H1 (cell line): ENCODE data around the gene BCL2L11.

Experiments
- CTCF ChIP-seq, 3 experiments: IDR thresholded peaks; 1 replicate in 2 of 3; 2 replicates in 1 of 3; pipeline versions ENCODE4 v1.5.1 to v1.6.1; 2011; ENCODE audit warnings: low read length in 3 of 3, mild to moderate bottlenecking in 3 of 3, inconsistent platforms in 2 of 3, low read depth in 1 of 3, moderate library complexity in 1 of 3; ENCODE audit not compliant: insufficient read depth in 1 of 3; ENCODE audit errors: control extremely low read depth in 1 of 3
- EP300 ChIP-seq, 2 experiments: IDR thresholded peaks; 1 replicate in 1 of 2; 2 replicates in 1 of 2; pipeline ENCODE4 v1.6.1; 2011 to 2012; ENCODE audit warnings: low read depth in 2 of 2, low read length in 2 of 2, mild to moderate bottlenecking in 2 of 2, borderline replicate concordance in 1 of 2, inconsistent platforms in 1 of 2, moderate library complexity in 1 of 2
- EZH2 ChIP-seq: fragments of 200-600 bp; sonication (generic); IDR thresholded peaks from 2 replicates; pipeline ENCODE4 v1.7.1; 2012; ENCODE audit warnings: low read depth, mild to moderate bottlenecking, moderate library complexity, low read length, inconsistent platforms; ENCODE audit not compliant: severe bottlenecking
- GABPA ChIP-seq: IDR thresholded peaks from 2 replicates; pipeline ENCODE4 v1.6.1; 2011; ENCODE audit warnings: mild to moderate bottlenecking, low read length, moderate library complexity, borderline replicate concordance; ENCODE audit not compliant: insufficient read depth
- JUN ChIP-seq: IDR thresholded peaks from 2 replicates; pipeline ENCODE4 v1.6.1; 2011; ENCODE audit warnings: low read depth, mild to moderate bottlenecking, improper control_type of control experiment, low read length
- JUND ChIP-seq: IDR thresholded peaks from 2 replicates; pipeline ENCODE4 v1.6.1; 2011; ENCODE audit warnings: mild to moderate bottlenecking, improper control_type of control experiment, low read length
- KDM1A ChIP-seq: fragments of 200-600, 300-600 bp; sonication (generic); IDR thresholded peaks from 2 replicates; pipeline ENCODE4 v1.7.1; 2016; ENCODE audit warnings: mild to moderate bottlenecking, low read length, borderline replicate concordance
- KDM4A ChIP-seq: IDR thresholded peaks from one replicate; pipeline ENCODE4 v1.7.1; 2012; ENCODE audit warnings: low read depth, mild to moderate bottlenecking, moderate library complexity, low read length, inconsistent platforms; ENCODE audit not compliant: severe bottlenecking
- PHF8 ChIP-seq: fragments of 200-600 bp; sonication (generic); conservative IDR thresholded peaks from 2 replicates; pipeline ENCODE4 v1.7.1; 2012; ENCODE audit warnings: low read depth, mild to moderate bottlenecking, inconsistent platforms, low read length, moderate library complexity
- POLR2A ChIP-seq, 2 experiments: IDR thresholded peaks; 1 replicate in 1 of 2; 2 replicates in 1 of 2; pipeline ENCODE4 v1.6.1; 2011; ENCODE audit warnings: low read depth in 2 of 2, low read length in 2 of 2, mild to moderate bottlenecking in 2 of 2; ENCODE audit errors: control extremely low read depth in 1 of 2
- POLR2AphosphoS5 ChIP-seq: IDR thresholded peaks from 2 replicates; pipeline ENCODE4 v1.6.1; 2011; ENCODE audit warnings: low read depth, low read length
- SIX5 ChIP-seq: IDR thresholded peaks from 2 replicates; pipeline ENCODE4 v1.6.1; 2011; ENCODE audit warnings: mild to moderate bottlenecking, low read depth, low read length
- SP4 ChIP-seq: IDR thresholded peaks from 2 replicates; pipeline ENCODE4 v1.6.1; 2012; ENCODE audit warnings: low read length, inconsistent platforms
- SRF ChIP-seq: IDR thresholded peaks from 2 replicates; pipeline ENCODE4 v1.6.1; 2011; ENCODE audit warnings: mild to moderate bottlenecking, low read depth, low read length, moderate library complexity

- TF ChIP-seq GABPA = no peak
- TF ChIP-seq KDM1A = no peak
- TF ChIP-seq CTCF (IDR thresholded peaks at IDR 0.05; ENCODE audit: control extremely low read depth in 1 of 3, insufficient read depth in 1 of 3, low read depth in 1 of 3, low read length in 3 of 3) = no peak
- TF ChIP-seq POLR2A (IDR thresholded peaks at IDR 0.05; ENCODE audit: control extremely low read depth in 1 of 2, low read depth in 2 of 2, low read length in 2 of 2) = no peak
- no peak for TF ChIP-seq EP300 (IDR thresholded peaks at IDR 0.05; ENCODE audit: borderline replicate concordance in 1 of 2, low read depth in 2 of 2, low read length in 2 of 2)
- TF ChIP-seq EZH2 = no peak
- no peak for TF ChIP-seq KDM4A
- TF ChIP-seq PHF8 = no peak
- no peak for TF ChIP-seq SRF
- TF ChIP-seq POLR2AphosphoS5 = no peak
- no peak for TF ChIP-seq SIX5
- TF ChIP-seq SP4 = no peak
- TF ChIP-seq JUND = no peak
- TF ChIP-seq JUN = no peak
Measured at GRCh38 chr2:111138839-111139238, 18.1 kb downstream of the BCL2L11 start.
